ENCODE data around the gene GPR155.
"Not testable (repeated sequence)": the region's sequence is repeated elsewhere in the genome, so short reads cannot be mapped to it uniquely, and the experiment has no call there.

Gene GPR155

DNA sequence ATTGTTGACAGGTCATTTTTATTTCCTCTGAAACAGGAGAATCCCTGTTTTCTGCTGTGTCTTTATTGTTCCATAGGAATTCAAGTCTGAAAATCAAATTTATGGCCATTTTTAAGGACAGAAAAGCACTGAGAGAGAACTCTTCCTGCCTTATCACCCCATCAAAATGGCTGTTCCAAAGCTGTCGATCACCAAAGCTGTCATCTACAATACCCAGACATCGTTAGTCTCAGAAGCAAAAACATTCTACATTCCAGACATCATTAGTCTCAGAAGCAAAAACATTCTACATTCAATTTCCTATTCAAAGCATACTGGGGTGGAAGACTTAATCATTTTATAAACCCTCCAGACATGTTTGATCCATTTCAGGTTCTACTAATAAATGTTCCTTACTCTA lies 46.9 kb downstream of the GPR155 start:
- H3K4me3 ChIP-seq (ENCODE audit: insufficient read depth, low read depth, low read length, poor library complexity, severe bottlenecking), result no peak overlapping the region
- H3K4me1 ChIP-seq (ENCODE audit: control insufficient read depth, insufficient read depth, low read length, poor library complexity, severe bottlenecking), result no peaks in the 10 kb centered on the region
- H3K27me3 ChIP-seq (replicated peaks; ENCODE audit: control insufficient read depth, insufficient read depth, low read length, poor library complexity, severe bottlenecking), result no peaks in the 10 kb centered on the region
- H3K36me3 ChIP-seq (ENCODE audit: control insufficient read depth, insufficient read depth, low read length), result peaks cover 51% of the 10 kb centered on the region
- H3K27ac ChIP-seq (ENCODE audit: insufficient read depth, low read length, poor library complexity, severe bottlenecking), result no peak overlapping the region
- DNase-seq, result no peak
- no peaks in the 10 kb centered on the region for H3K9me3 ChIP-seq (ENCODE audit: control insufficient read depth, low read length)

DNA sequence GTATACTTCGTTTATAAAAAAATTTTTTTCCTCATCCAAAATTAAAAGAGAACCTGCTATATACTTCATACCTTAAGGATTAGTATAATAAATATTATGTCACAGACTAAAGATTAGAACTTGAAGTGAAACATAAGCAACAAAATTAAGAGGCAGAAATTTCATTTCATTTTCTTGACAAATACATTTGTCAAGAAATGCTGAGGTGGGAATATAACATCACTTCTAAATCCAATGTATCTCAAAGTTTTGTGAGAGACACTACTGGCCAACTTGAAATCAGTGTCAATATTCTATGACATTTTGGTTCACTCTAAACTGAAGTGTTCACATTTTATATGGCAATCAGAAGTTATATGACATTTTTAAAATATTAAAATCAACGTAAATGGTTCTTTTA lies 47.5 kb downstream of the GPR155 start:
- Histone ChIP-seq H3K36me3 (ENCODE audit: control insufficient read depth, insufficient read depth, low read length) (peaks cover 46% of the 10 kb centered on the region), H3K9me3 (ENCODE audit: control insufficient read depth, low read length) (no peaks in the 10 kb centered on the region), H3K27ac (ENCODE audit: insufficient read depth, low read length, poor library complexity, severe bottlenecking) (no peak overlapping the region), H3K27me3 (replicated peaks; ENCODE audit: control insufficient read depth, insufficient read depth, low read length, poor library complexity, severe bottlenecking) (no peaks in the 10 kb centered on the region), H3K4me1 (ENCODE audit: control insufficient read depth, insufficient read depth, low read length, poor library complexity, severe bottlenecking) (no peaks in the 10 kb centered on the region), H3K4me3 (ENCODE audit: insufficient read depth, low read depth, low read length, poor library complexity, severe bottlenecking) (no peak overlapping the region)
- DNase-seq, result no peak

DNA sequence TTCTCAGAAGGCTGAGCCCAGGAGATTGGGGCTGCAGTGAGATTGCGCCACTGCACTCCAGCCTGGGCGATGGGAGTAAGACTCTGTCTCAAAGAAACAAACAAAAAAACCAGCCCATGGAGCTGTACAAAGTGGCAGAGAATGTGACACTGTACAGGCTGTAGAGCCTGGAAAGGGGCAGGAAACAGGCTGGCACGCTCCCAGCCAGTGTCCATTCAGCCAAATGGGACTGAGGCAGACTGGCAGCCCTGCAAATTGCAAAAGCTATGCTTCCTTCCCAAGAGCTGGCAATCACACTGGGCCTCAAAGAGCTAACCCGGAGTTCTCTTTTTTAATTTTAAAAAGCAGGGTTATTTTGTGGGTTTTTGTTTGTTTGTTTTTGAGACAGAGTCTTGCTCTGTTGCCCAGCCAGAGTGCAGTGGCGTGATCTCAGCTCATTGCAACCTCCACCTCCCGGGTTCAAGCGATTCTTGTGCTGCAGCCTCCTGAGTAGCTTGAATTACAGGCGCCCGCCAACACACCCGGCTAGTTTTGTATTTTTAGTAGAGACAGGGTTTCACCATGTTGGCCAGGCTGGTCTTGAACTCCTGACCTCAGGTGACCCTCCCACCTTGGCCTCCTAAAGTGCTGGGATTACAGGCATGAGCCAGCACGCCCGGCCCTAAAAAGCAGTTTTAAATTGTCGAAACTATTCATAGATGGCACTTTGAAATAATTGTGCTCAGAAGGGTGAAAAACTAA lies 48.5 kb downstream of the GPR155 start:
- Histone ChIP-seq H3K9me3 (ENCODE audit: control insufficient read depth, low read length) (no peaks in the 10 kb centered on the region), H3K27me3 (replicated peaks; ENCODE audit: control insufficient read depth, insufficient read depth, low read length, poor library complexity, severe bottlenecking) (no peaks in the 10 kb centered on the region), H3K4me1 (ENCODE audit: control insufficient read depth, insufficient read depth, low read length, poor library complexity, severe bottlenecking) (no peaks in the 10 kb centered on the region), H3K27ac (ENCODE audit: insufficient read depth, low read length, poor library complexity, severe bottlenecking) (no peak overlapping the region), H3K4me3 (ENCODE audit: insufficient read depth, low read depth, low read length, poor library complexity, severe bottlenecking) (no peak overlapping the region), H3K36me3 (ENCODE audit: control insufficient read depth, insufficient read depth, low read length) (peaks cover 40% of the 10 kb centered on the region)
- DNase-seq, result no peak

DNA sequence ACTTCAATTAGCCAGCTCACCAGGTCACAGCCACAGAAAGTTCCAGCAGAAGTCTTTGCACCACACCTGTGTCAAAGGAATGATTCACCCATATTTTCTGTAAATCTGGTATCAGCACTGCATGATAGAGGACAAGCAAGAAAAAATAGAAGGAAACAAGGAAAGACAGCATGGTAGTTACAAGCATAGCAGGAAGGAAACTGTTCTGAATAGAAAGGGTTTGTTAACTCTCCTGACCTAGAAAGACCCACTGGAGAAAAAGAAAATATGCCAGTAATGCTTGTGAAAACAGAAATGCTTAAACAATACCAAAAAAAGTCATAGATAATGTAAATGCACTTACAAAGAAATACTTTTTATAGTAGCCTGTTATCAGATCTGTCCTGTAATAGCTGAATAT lies 50.5 kb downstream of the GPR155 start:
- no peaks in the 10 kb centered on the region for H3K4me1 ChIP-seq (ENCODE audit: control insufficient read depth, insufficient read depth, low read length, poor library complexity, severe bottlenecking)
- no peak overlapping the region for H3K27ac ChIP-seq (ENCODE audit: insufficient read depth, low read length, poor library complexity, severe bottlenecking)
- peaks cover 23% of the 10 kb centered on the region for H3K36me3 ChIP-seq (ENCODE audit: control insufficient read depth, insufficient read depth, low read length)
- H3K9me3 ChIP-seq (ENCODE audit: control insufficient read depth, low read length), result no peaks in the 10 kb centered on the region
- DNase-seq, result no peak
- no peaks in the 10 kb centered on the region for H3K27me3 ChIP-seq (replicated peaks; ENCODE audit: control insufficient read depth, insufficient read depth, low read length, poor library complexity, severe bottlenecking)
- H3K4me3 ChIP-seq (ENCODE audit: insufficient read depth, low read depth, low read length, poor library complexity, severe bottlenecking), result no peak overlapping the region

DNA sequence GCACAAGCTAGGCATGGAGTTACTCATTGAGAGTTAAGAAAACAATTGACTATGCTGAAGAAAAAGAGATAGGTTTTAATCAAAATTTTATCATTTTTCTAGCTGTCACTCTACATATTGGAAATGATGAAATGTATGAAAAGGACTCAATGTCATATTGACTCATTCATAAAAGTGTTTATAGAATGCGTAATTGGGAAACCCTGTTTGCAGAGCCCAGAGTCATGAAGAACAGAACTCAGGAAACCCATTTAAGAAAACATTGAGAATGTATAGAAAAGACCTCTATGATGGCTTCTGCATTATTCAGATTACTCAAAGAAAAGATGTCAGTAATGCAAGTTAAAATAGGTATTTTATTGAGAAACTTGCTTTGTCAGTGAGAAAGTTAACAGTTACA lies 54.9 kb downstream of the GPR155 start:
- H3K27me3 ChIP-seq (replicated peaks; ENCODE audit: control insufficient read depth, insufficient read depth, low read length, poor library complexity, severe bottlenecking), result no peaks in the 10 kb centered on the region
- H3K9me3 ChIP-seq (ENCODE audit: control insufficient read depth, low read length), result no peaks in the 10 kb centered on the region
- no peak for DNase-seq
- no peak overlapping the region for H3K4me3 ChIP-seq (ENCODE audit: insufficient read depth, low read depth, low read length, poor library complexity, severe bottlenecking)
- H3K4me1 ChIP-seq (ENCODE audit: control insufficient read depth, insufficient read depth, low read length, poor library complexity, severe bottlenecking), result no peaks in the 10 kb centered on the region
- H3K36me3 ChIP-seq (ENCODE audit: control insufficient read depth, insufficient read depth, low read length), result peaks cover 13% of the 10 kb centered on the region
- H3K27ac ChIP-seq (ENCODE audit: insufficient read depth, low read length, poor library complexity, severe bottlenecking), result no peak overlapping the region

DNA sequence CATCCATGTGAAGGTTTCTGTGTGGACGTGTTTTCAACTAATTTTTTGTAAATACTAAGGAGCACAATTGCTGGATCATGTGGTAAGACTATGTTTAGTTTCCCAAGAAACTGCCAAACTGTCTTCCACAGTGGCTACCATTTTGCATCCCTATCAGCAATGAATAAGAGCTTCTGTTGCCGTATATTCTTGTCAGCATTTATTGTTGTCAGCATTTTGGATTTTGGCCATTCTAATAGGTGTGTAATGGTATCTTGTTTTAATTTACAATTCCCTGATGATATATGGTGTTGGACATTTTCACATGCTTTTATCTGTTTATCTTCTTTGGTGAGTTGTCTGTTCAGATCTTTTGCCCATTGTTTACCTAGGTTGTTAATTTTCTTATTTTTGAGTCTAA lies 56.8 kb downstream of the GPR155 start:
- Histone ChIP-seq H3K4me1 (ENCODE audit: control insufficient read depth, insufficient read depth, low read length, poor library complexity, severe bottlenecking) (no peaks in the 10 kb centered on the region), H3K27ac (ENCODE audit: insufficient read depth, low read length, poor library complexity, severe bottlenecking) (no peak overlapping the region), H3K27me3 (replicated peaks; ENCODE audit: control insufficient read depth, insufficient read depth, low read length, poor library complexity, severe bottlenecking) (no peaks in the 10 kb centered on the region), H3K9me3 (ENCODE audit: control insufficient read depth, low read length) (no peaks in the 10 kb centered on the region), H3K36me3 (ENCODE audit: control insufficient read depth, insufficient read depth, low read length) (peaks cover 8% of the 10 kb centered on the region), H3K4me3 (ENCODE audit: insufficient read depth, low read depth, low read length, poor library complexity, severe bottlenecking) (no peak overlapping the region)
- no peak for DNase-seq

DNA sequence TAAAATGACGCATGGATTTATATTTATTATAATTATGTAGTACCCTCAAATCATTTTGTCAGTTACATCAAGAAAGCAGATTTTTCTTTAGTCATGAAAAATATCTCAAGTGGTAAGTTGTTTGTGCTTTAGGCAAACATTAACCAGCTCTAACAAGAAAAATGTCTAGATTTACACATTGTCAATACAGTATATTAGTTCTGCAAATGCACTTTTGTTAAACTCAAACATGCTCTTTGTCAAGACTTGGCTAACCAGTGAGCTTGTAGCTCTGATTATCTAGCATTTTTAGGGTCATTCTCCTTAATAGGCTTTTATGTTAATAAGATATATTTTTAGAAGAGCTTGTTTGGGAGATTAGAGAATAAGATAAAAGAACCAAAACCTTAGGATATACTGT lies 58.6 kb downstream of the GPR155 start:
- Histone ChIP-seq H3K27ac (ENCODE audit: insufficient read depth, low read length, poor library complexity, severe bottlenecking) (no peak overlapping the region), H3K27me3 (replicated peaks; ENCODE audit: control insufficient read depth, insufficient read depth, low read length, poor library complexity, severe bottlenecking) (no peaks in the 10 kb centered on the region), H3K4me1 (ENCODE audit: control insufficient read depth, insufficient read depth, low read length, poor library complexity, severe bottlenecking) (no peaks in the 10 kb centered on the region), H3K36me3 (ENCODE audit: control insufficient read depth, insufficient read depth, low read length) (peaks cover 8% of the 10 kb centered on the region), H3K9me3 (ENCODE audit: control insufficient read depth, low read length) (no peaks in the 10 kb centered on the region), H3K4me3 (ENCODE audit: insufficient read depth, low read depth, low read length, poor library complexity, severe bottlenecking) (no peak overlapping the region)
- DNase-seq, result no peak

DNA sequence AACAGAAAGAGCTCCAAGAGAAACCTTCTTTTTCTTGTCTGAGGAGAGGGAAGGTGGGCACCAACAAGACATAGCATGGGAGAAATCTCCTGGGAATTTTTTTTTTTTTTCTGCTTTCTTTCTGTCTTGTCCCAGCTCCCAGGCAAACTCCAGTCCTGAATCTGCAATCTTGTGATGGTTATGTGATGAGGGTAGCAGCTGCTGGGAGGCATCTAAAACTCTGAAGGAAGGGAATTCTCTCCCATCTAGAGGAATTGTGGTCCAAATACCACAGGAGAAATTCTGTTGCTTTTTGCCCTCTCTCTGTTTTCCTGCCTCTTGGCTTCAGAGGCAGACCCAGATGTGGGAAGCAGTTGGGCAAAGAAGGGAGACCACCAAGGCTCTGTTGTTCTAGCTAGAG lies 74.6 kb downstream of the GPR155 start:
- Histone ChIP-seq H3K9me3 (ENCODE audit: control insufficient read depth, low read length) (no peaks in the 10 kb centered on the region), H3K27me3 (replicated peaks; ENCODE audit: control insufficient read depth, insufficient read depth, low read length, poor library complexity, severe bottlenecking) (no peaks in the 10 kb centered on the region), H3K27ac (ENCODE audit: insufficient read depth, low read length, poor library complexity, severe bottlenecking) (no peak overlapping the region), H3K4me1 (ENCODE audit: control insufficient read depth, insufficient read depth, low read length, poor library complexity, severe bottlenecking) (no peaks in the 10 kb centered on the region), H3K36me3 (ENCODE audit: control insufficient read depth, insufficient read depth, low read length) (peaks cover 4% of the 10 kb centered on the region), H3K4me3 (ENCODE audit: insufficient read depth, low read depth, low read length, poor library complexity, severe bottlenecking) (no peak overlapping the region)
- no peak for DNase-seq

DNA sequence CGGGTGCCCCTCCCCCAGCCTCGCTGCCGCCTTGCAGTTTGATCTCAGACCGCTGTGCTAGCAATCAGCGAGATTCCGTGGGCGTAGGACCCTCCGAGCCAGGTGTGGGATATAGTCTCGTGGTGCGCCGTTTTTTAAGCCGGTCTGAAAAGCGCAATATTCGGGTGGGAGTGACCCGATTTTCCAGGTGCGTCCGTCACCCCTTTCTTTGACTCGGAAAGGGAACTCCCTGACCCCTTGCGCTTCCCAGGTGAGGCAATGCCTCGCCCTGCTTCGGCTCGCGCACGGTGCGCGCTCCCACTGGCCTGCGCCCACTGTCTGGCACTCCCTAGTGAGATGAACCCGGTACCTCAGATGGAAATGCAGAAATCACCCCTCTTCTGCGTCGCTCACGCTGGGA lies 76.8 kb downstream of the GPR155 start:
- not testable (repeated sequence) for H3K36me3 ChIP-seq (ENCODE audit: control insufficient read depth, insufficient read depth, low read length); H3K27me3 ChIP-seq (replicated peaks; ENCODE audit: control insufficient read depth, insufficient read depth, low read length, poor library complexity, severe bottlenecking); H3K27ac ChIP-seq (ENCODE audit: insufficient read depth, low read length, poor library complexity, severe bottlenecking); H3K4me1 ChIP-seq (ENCODE audit: control insufficient read depth, insufficient read depth, low read length, poor library complexity, severe bottlenecking); H3K4me3 ChIP-seq (ENCODE audit: insufficient read depth, low read depth, low read length, poor library complexity, severe bottlenecking); DNase-seq; H3K9me3 ChIP-seq (ENCODE audit: control insufficient read depth, low read length)

DNA sequence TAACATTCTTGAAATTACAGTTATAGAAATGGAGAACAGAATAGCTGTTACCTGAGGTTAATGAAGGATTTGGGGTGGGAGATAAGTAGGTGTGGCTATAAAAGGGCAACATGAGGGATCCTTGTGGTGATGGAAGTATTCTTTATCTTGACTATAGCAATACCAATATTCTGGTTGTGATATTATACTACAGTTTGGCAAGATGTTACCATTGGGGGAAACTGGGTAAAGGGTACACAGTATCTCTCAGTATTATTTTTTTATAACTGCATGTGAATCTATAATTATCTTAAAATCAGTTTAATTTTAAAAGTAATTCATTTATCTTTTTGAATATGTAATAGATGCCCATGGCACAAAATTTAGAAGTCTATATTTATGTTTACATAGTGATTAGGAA lies 83.2 kb downstream of the GPR155 start:
- H3K27ac ChIP-seq (ENCODE audit: insufficient read depth, low read length, poor library complexity, severe bottlenecking), result no peak overlapping the region
- DNase-seq, result no peak
- no peaks in the 10 kb centered on the region for H3K27me3 ChIP-seq (replicated peaks; ENCODE audit: control insufficient read depth, insufficient read depth, low read length, poor library complexity, severe bottlenecking)
- no peaks in the 10 kb centered on the region for H3K9me3 ChIP-seq (ENCODE audit: control insufficient read depth, low read length)
- peaks cover 8% of the 10 kb centered on the region for H3K36me3 ChIP-seq (ENCODE audit: control insufficient read depth, insufficient read depth, low read length)
- H3K4me1 ChIP-seq (ENCODE audit: control insufficient read depth, insufficient read depth, low read length, poor library complexity, severe bottlenecking), result no peaks in the 10 kb centered on the region
- H3K4me3 ChIP-seq (ENCODE audit: insufficient read depth, low read depth, low read length, poor library complexity, severe bottlenecking), result no peak overlapping the region

Measured in effector memory CD4-positive, alpha-beta T cell (primary cell).